BLaER1 (cell line): ENCODE results near the gene SREBF1.

Source experiments
- H3K27ac ChIP-seq: shearing (Covaris generic); formaldehyde crosslinking; 2 replicates; pipeline ENCODE4 v1.8.1; 2022
- H3K27me3 ChIP-seq: shearing (Covaris generic); formaldehyde crosslinking; 2 replicates; pipeline ENCODE4 v1.8.1; 2022
- H3K36me3 ChIP-seq: shearing (Covaris generic); formaldehyde crosslinking; 2 replicates; pipeline ENCODE4 v1.8.1; 2022
- H3K4me1 ChIP-seq: shearing (Covaris generic); formaldehyde crosslinking; 2 replicates; pipeline ENCODE4 v1.8.1; 2022
- H3K4me2 ChIP-seq: shearing (Covaris generic); formaldehyde crosslinking; 2 replicates; pipeline ENCODE4 v1.8.1; 2022
- H3K4me3 ChIP-seq: shearing (Covaris generic); formaldehyde crosslinking; 2 replicates; pipeline ENCODE4 v1.8.1; 2022
- H3K9ac ChIP-seq: shearing (Covaris generic); formaldehyde crosslinking; 2 replicates; pipeline ENCODE4 v1.8.1; 2022
- H3K9me3 ChIP-seq: shearing (Covaris generic); formaldehyde crosslinking; 2 replicates; pipeline ENCODE4 v1.8.1; 2022
- H4K20me1 ChIP-seq: shearing (Covaris generic); formaldehyde crosslinking; 2 replicates; pipeline ENCODE4 v1.8.1; 2022
- Cebpa-rat ChIP-seq: shearing (Covaris generic); IDR thresholded peaks from 2 replicates; pipeline ENCODE4 v1.8.1; 2022

The SREBF1 gene

GRCh38 chr17:17776889-17777288 lies 59.9 kb downstream of the SREBF1 start:
- no peak for TF ChIP-seq Cebpa-rat
- H3K27ac ChIP-seq, result no peak overlapping the region
- H3K4me3 ChIP-seq, result no peak overlapping the region
- H3K9ac ChIP-seq, result no peak overlapping the region
- no peak overlapping the region for H3K4me2 ChIP-seq
- no peaks in the 10 kb centered on the region for H3K9me3 ChIP-seq
- H3K27me3 ChIP-seq, result no peaks in the 10 kb centered on the region
- peaks cover 45% of the 10 kb centered on the region for H3K36me3 ChIP-seq
- H4K20me1 ChIP-seq, result peaks cover 98% of the 10 kb centered on the region
- H3K4me1 ChIP-seq, result peaks cover 55% of the 10 kb centered on the region

- Histone ChIP-seq H3K4me3 (no peak overlapping the region), H3K36me3 (peaks cover 47% of the 10 kb centered on the region), H3K4me2 (no peak overlapping the region), H3K9me3 (no peaks in the 10 kb centered on the region), H3K9ac (no peak overlapping the region), H3K27ac (no peak overlapping the region), H3K4me1 (peaks cover 54% of the 10 kb centered on the region), H4K20me1 (peaks cover 98% of the 10 kb centered on the region), H3K27me3 (no peaks in the 10 kb centered on the region)
- no peak for TF ChIP-seq Cebpa-rat
Observed at GRCh38 chr17:17774009-17774881, 62.5 kb downstream of the SREBF1 start.

GRCh38 chr17:17772231-17772630 lies 64.6 kb downstream of the SREBF1 start:
- no peaks in the 10 kb centered on the region for H3K27me3 ChIP-seq

DNA sequence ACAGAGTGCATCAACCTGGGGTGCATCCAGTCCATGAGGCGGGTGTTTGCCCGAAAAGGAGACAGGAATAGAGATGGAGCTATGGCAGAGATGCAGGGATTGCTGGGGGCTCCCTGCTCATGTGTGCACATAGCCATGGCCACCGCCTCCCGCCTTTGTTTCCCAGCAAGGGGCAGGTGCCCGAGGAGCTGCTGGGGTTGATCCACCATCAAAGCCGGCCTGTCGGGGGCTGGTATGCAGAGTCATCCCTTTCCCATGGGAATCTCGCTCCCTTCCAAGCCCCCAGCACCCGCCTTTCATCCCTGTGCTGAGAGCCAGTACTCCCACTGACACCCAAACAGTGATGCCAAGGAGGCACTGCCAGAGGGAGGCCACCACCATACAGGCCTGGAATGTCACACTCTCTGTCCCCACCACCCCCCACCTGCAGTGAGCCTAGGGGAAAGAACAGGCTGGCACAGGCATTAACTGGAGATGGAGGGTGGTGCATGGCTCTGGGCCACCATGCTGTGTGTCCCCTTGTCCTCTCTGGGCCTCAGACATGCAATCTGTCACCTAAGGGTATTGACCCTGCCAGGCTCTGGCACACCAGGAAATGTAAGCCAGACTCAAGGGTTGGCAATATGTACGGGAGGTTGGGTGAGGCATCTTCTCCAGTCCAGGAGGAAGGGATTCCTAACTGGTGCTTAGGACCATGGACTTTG lies 65.1 kb downstream of the SREBF1 start:
- H4K20me1 ChIP-seq, result peaks cover 98% of the 10 kb centered on the region
- H3K4me2 ChIP-seq, result 0 out of 2 replicates have a peak overlapping the region, but pooled peaks have one; percentile 14
- H3K9ac ChIP-seq, result no peak overlapping the region
- TF ChIP-seq Cebpa-rat, result no peak
- H3K9me3 ChIP-seq, result no peaks in the 10 kb centered on the region
- no peaks in the 10 kb centered on the region for H3K27me3 ChIP-seq
- peaks cover 58% of the 10 kb centered on the region for H3K4me1 ChIP-seq
- H3K36me3 ChIP-seq, result peaks cover 42% of the 10 kb centered on the region
- no peak overlapping the region for H3K4me3 ChIP-seq
- no peak overlapping the region; the same call in 1 of the 2 replicates for H3K27ac ChIP-seq

More at GRCh38 chr17:17772231-17772630, 64.6 kb downstream of the SREBF1 start:
- Histone ChIP-seq H3K36me3 (peaks cover 48% of the 10 kb centered on the region), H3K4me3 (no peak overlapping the region), H3K4me2 (0 out of 2 replicates have a peak overlapping the region, but pooled peaks have one; percentile 14), H3K9ac (no peak overlapping the region), H4K20me1 (peaks cover 98% of the 10 kb centered on the region), H3K27ac (no peak overlapping the region), H3K9me3 (no peaks in the 10 kb centered on the region), H3K4me1 (peaks cover 58% of the 10 kb centered on the region)
- no peak for TF ChIP-seq Cebpa-rat

GRCh38 chr17:17770632-17771044 lies 66.1 kb downstream of the SREBF1 start:
- H4K20me1 ChIP-seq, result peaks cover 98% of the 10 kb centered on the region
- H3K36me3 ChIP-seq, result peaks cover 32% of the 10 kb centered on the region
- H3K4me2 ChIP-seq, result no peak overlapping the region
- H3K4me1 ChIP-seq, result peaks cover 64% of the 10 kb centered on the region
- H3K4me3 ChIP-seq, result no peak overlapping the region
- no peak overlapping the region for H3K27ac ChIP-seq
- no peaks in the 10 kb centered on the region for H3K27me3 ChIP-seq
- no peaks in the 10 kb centered on the region for H3K9me3 ChIP-seq
- H3K9ac ChIP-seq, result 0 out of 2 replicates have a peak overlapping the region, but pooled peaks have one; percentile 9
- TF ChIP-seq Cebpa-rat, result no peak

DNA sequence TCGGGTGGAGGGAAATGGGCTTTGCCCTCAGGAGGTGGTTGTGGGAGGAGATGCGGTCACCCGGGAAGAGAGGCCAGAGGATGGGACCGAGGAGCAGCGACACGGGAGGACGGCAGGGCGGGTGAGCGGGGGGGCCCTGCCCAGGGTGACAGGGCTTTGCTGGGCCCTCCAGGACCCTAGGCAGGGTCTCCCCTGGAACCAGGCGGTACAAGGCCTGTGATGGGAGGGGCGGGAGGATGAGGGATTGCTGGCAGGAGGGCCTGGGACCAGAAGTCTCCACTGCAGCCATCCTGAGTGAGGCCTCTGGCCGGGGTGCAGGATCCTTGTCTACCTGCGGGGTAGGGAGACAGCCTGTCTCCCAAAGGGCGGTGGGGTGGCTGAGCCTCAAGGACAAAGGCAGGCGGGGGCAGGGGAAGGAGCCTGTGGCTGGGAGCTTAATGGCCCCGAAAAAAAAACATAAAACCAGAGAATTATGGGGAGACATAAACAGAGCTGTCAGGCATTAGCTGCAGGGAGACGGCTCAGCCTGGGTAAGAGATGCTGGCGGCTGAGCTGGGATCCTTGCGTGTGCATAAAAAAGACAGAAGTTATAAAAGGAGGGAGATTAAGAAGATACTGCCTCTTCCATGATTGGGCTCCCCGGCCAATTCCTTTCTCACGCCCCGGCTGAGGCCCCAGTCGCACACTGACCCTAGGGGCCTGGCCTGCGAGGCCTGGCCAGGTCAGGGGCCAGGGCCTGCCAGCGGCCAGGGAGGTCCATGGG lies 66.7 kb downstream of the SREBF1 start:
- peak overlapping the region; percentile 49 for H3K27ac ChIP-seq
- H3K36me3 ChIP-seq, result peaks cover 37% of the 10 kb centered on the region
- peaks cover 98% of the 10 kb centered on the region for H4K20me1 ChIP-seq
- 0 out of 2 replicates have a peak overlapping the region, but pooled peaks have one; percentile 11 for H3K9ac ChIP-seq
- TF ChIP-seq Cebpa-rat, result no peak
- H3K9me3 ChIP-seq, result no peaks in the 10 kb centered on the region
- no peak overlapping the region for H3K4me3 ChIP-seq
- peaks cover 70% of the 10 kb centered on the region for H3K4me1 ChIP-seq
- no peak overlapping the region for H3K4me2 ChIP-seq
- H3K27me3 ChIP-seq, result no peaks in the 10 kb centered on the region

- Histone ChIP-seq H3K27me3 (no peaks in the 10 kb centered on the region), H3K4me3 (no peak overlapping the region), H3K9ac (peak overlapping the region; percentile 30; the same call in 1 of the 2 replicates), H3K27ac (peak overlapping the region; percentile 49), H3K36me3 (peaks cover 31% of the 10 kb centered on the region), H3K4me2 (peak overlapping the region; percentile 25; the same call in 1 of the 2 replicates), H3K9me3 (no peaks in the 10 kb centered on the region), H4K20me1 (peaks cover 98% of the 10 kb centered on the region), H3K4me1 (peaks cover 85% of the 10 kb centered on the region)
- TF ChIP-seq Cebpa-rat, result no peak
Observed at GRCh38 chr17:17768424-17769088, 68.2 kb downstream of the SREBF1 start.

- H3K9me3 ChIP-seq, result no peaks in the 10 kb centered on the region
- no peaks in the 10 kb centered on the region for H3K27me3 ChIP-seq
- no peak for TF ChIP-seq Cebpa-rat
- H3K4me2 ChIP-seq, result peak overlapping the region; percentile 25; the same call in 1 of the 2 replicates
- no peak overlapping the region; the same call in 1 of the 2 replicates for H3K9ac ChIP-seq
- H3K27ac ChIP-seq, result peak overlapping the region; percentile 49; the same call in 1 of the 2 replicates
- H4K20me1 ChIP-seq, result peaks cover 98% of the 10 kb centered on the region
- H3K36me3 ChIP-seq, result peaks cover 30% of the 10 kb centered on the region
- no peak overlapping the region for H3K4me3 ChIP-seq
- peaks cover 91% of the 10 kb centered on the region for H3K4me1 ChIP-seq
Observed at GRCh38 chr17:17767887-17768418, 68.8 kb downstream of the SREBF1 start.
